T-cell (primary cell): ENCODE results near the gene SLC41A3. TPM values are rescaled to one million over a fixed set of nuclear protein-coding genes. Genes with fewer than 3 reads are reported as not detected.

ENCODE experiments used
- ATAC-seq, 4 experiments: fragments of 200-7000 bp in 3 of 4; fragments of 150-1000 bp in 1 of 4; cut with Tn5 transposase; replicated peaks in 1 of 4; 1 replicate in 3 of 4; 2 replicates in 1 of 4; pipeline ENCODE4 v1.10.0; 2021; ENCODE audit warnings: moderate library complexity in 3 of 4, mild to moderate bottlenecking in 2 of 4, moderate number of reproducible peaks in 1 of 4
- CTCF ChIA-PET, 2 donors: fragments of 300-600 bp; sonication (Branson Sonifier 250); formaldehyde crosslinking; loops; one replicate each; lab custom pipeline; 2022; ENCODE audit warnings: antibody characterized with exemption in 2 of 2; lab: Charles Lee
- POLR2A ChIA-PET, 2 donors: fragments of 300-600 bp; sonication (Branson Sonifier 250); formaldehyde crosslinking; loops; one replicate each; lab custom pipeline; 2022; ENCODE audit warnings: antibody characterized with exemption in 2 of 2; lab: Charles Lee
- DNase-seq, 35 experiments: peaks; one replicate each; pipeline versions ENCODE4 v3.0.0 to v3.0.0-alpha.2; 2013 to 2023
- H3K27ac ChIP-seq: one replicate; pipeline ENCODE4 v1.5.1; 2013; ENCODE audit warnings: low read length
- H3K27me3 ChIP-seq, 2 experiments: replicated peaks in 1 of 2; 1 replicate in 1 of 2; 2 replicates in 1 of 2; pipeline versions ENCODE4 v1.6.1 to v1.7.0; 2013; ENCODE audit warnings: low read length in 1 of 2, mixed read lengths in 1 of 2; ENCODE audit not compliant: control insufficient read depth in 2 of 2, insufficient read depth in 2 of 2; ENCODE audit errors: extremely low read depth in 1 of 2
- H3K36me3 ChIP-seq, 2 donors: 1 replicate in 1 of 2; 2 replicates in 1 of 2; pipeline versions ENCODE4 v1.6.1 to v1.7.0; 2013; ENCODE audit warnings: low read length in 1 of 2; ENCODE audit not compliant: control insufficient read depth in 2 of 2, insufficient read depth in 1 of 2; ENCODE audit errors: extremely low read depth in 1 of 2
- H3K4me1 ChIP-seq, 2 experiments: 1 replicate in 1 of 2; 2 replicates in 1 of 2; pipeline versions ENCODE4 v1.6.1 to v1.7.0; 2013; ENCODE audit warnings: low read length in 2 of 2, mixed read lengths in 1 of 2; ENCODE audit not compliant: insufficient read depth in 2 of 2, control insufficient read depth in 1 of 2; ENCODE audit errors: extremely low read depth in 1 of 2
- H3K4me3 ChIP-seq, 2 donors: 1 replicate in 1 of 2; 2 replicates in 1 of 2; pipeline versions ENCODE4 v1.5.1 to v1.7.0; 2013; ENCODE audit warnings: mild to moderate bottlenecking in 2 of 2, low read length in 1 of 2, moderate library complexity in 1 of 2; ENCODE audit not compliant: control insufficient read depth in 1 of 2; ENCODE audit errors: extremely low read depth in 1 of 2
- H3K9me3 ChIP-seq: 2 replicates; pipeline ENCODE4 v1.7.0; 2013
- H3K27ac Mint-ChIP-seq, 2 donors: one replicate each; pipeline ENCODE4 v1.8.0; 2020 to 2021; ENCODE audit warnings: mild to moderate bottlenecking in 2 of 2, mixed read lengths in 2 of 2
- H3K27me3 Mint-ChIP-seq, 2 donors: one replicate each; pipeline ENCODE4 v1.8.0; 2021 to 2022; ENCODE audit warnings: mixed read lengths in 2 of 2
- H3K36me3 Mint-ChIP-seq: one replicate; pipeline ENCODE4 v1.8.0; 2021; ENCODE audit warnings: mixed read lengths
- H3K4me1 Mint-ChIP-seq, 3 donors: one replicate each; pipeline ENCODE4 v1.8.0; 2020 to 2022; ENCODE audit warnings: mixed read lengths in 3 of 3, mild to moderate bottlenecking in 1 of 3
- H3K4me3 Mint-ChIP-seq, 3 donors: one replicate each; pipeline ENCODE4 v1.8.0; 2020 to 2022; ENCODE audit warnings: mild to moderate bottlenecking in 3 of 3, mixed read lengths in 3 of 3, moderate library complexity in 3 of 3
- H3K9me3 Mint-ChIP-seq, 3 donors: one replicate each; pipeline ENCODE4 v1.8.0; 2020 to 2022; ENCODE audit warnings: mixed read lengths in 3 of 3
- WGBS: methylation state at CpG from one replicate; pipeline ENCODE4 v1.1.5; 2013; ENCODE audit warnings: missing lambda C conversion rate; ENCODE audit not compliant: insufficient coverage; 5-methylcytosine and 5-hydroxymethylcytosine counted together
- total RNA-seq, 35 experiments: library from RNA in 6 of 35; stranded (reverse) in 6 of 35; fragments of 120-200 nt in 1 of 35; gene quantifications; one replicate each; pipeline versions ENCODE4 v1.2.1 to v1.2.4 and lab custom pipeline; 2013 to 2026

The SLC41A3 gene
- total RNA-seq, 5 donors from 2014 or later (not counting 1 experiment from before 2014, with no cell fraction given) = 24.8 to 38.6 (median 34.5) TPM

DNA sequence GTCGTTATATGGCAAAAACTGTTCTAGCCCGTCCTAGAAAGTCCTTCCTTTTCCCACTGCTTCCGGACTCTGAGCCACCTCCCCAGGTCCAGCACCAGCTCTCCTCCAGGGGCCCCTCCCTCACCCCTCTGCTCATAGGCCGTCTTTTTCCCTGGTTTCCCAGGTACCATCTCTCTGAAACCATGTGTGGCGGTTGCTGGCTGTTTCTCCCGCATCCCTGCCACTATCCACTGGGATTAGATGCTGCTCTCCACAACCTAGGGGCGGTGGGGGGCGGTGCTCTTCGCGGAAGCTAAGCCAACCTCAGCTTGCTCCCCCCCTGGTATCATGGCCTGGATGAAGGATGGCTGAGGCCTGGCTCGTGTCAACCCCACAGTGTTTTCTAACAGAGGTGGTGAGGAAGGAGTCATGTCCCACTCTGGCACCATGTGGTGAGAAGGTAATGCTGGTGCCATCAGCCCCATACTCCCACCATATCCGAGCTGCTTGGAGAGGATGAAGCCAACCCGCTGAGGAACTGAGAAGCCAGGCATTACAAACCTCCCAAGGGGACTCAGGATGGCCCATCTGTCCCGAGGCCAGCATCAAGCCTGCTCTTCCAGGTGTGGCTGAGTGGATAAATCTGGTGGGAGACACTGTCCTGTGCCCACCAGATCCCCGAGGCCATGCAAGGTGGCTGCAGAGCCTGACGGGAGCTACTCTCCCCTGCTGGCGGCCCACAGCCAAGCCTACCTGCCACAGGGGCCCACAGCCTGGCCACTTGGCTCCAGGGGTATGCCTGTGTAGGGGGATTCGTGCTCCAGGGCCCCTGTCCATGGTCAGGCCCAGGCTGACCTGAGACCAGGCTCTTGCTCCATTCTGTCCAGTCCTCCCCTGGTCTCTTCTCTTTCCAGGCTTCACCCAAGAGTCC lies 27.9 kb upstream of the SLC41A3 start:
- ATAC-seq = no peak
- Mint-ChIP-seq H3K27me3 (no peaks in the 10 kb centered on the region), H3K4me3 (no peak overlapping the region), H3K4me1 (no peaks in the 10 kb centered on the region), H3K9me3 (no peaks in the 10 kb centered on the region), H3K36me3 (no peaks in the 10 kb centered on the region), H3K27ac (no peak overlapping the region)
- Histone ChIP-seq H3K36me3 (no peaks in the 10 kb centered on the region), H3K27ac (no peak overlapping the region), H3K4me1 (peaks cover 0 to 3% of the 10 kb centered on the region in 2 experiments), H3K27me3 (no peaks in the 10 kb centered on the region), H3K4me3 (no peak overlapping the region), H3K9me3 (no peaks in the 10 kb centered on the region)
- ChIA-PET POLR2A (no interaction called here), CTCF (no interaction called here)
- WGBS = 70% methylated on average over 6 of the region's 18 CpGs
- DNase-seq = peak in 2 of 35 experiments; percentile 1 to 15

DNA sequence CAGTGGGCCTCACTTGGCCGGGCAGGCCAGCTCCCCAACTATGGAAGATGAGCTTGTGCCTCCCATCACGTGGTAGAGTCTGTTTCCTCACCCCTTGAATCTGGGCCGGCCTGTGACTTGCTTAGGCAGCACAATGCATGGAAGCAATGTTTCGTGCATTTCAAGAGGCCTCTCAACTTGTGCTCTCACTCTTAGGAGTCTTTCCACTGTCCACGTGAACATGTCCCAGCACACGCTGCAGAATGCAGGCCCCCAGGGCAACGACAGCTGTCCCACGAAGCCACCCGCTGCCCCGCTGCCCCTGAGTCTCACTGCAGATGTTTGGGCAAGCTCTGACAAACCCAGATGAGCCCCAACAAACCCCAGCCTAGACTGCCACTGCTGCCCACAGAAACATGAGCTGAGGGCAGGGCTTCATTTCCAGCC lies 27.2 kb upstream of the SLC41A3 start:
- ChIA-PET POLR2A (no interaction called here), CTCF (no interaction called here)
- no peaks in the 10 kb centered on the region for H3K9me3 ChIP-seq
- ATAC-seq (no peak), DNase-seq (no peak)
- no peak overlapping the region for H3K4me3 ChIP-seq
- no peaks in the 10 kb centered on the region for H3K36me3 ChIP-seq
- H3K36me3 Mint-ChIP-seq = no peaks in the 10 kb centered on the region
- no peak overlapping the region for H3K27ac Mint-ChIP-seq
- H3K4me1 Mint-ChIP-seq = no peaks in the 10 kb centered on the region
- no peaks in the 10 kb centered on the region for H3K27me3 Mint-ChIP-seq
- peaks cover 0 to 3% of the 10 kb centered on the region in 2 experiments for H3K4me1 ChIP-seq
- no peaks in the 10 kb centered on the region for H3K27me3 ChIP-seq
- no peaks in the 10 kb centered on the region for H3K9me3 Mint-ChIP-seq
- H3K4me3 Mint-ChIP-seq = no peak overlapping the region
- H3K27ac ChIP-seq = no peak overlapping the region
- 85% methylated on average over 10 of the region's 10 CpGs for WGBS

DNA sequence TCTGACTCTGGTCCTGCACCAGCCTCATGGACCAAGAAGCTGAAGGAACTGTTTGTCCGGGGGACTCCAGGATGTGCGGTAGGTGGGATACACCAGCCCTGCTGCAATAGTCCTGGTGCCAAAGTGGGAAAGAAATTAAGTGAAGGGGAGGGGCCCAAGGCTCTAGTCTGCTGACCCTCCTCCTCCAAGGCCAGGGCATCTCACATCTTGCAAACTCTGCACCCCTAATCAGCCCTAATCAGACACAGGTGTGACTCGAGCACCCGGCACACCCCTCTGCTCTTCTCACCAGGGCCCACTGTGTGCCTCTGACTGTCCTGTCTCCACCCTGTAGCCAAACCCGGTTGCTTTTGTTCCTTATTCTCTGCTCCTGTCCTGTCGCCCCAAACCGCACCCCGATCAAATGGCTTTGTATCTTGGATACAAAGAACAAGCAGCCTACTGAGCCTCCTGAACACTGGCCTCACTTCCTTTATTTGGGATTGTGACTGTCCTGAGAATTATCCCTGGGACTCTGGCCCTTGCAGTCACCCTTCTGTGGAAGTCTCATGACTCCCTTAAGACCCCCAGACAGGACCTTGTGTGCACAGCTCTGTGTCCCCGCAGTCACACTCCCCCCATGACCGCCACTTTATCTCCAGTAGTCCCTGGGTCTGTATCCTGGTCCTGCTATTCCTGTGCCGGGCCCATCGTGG lies 26.7 kb upstream of the SLC41A3 start:
- Histone ChIP-seq H3K9me3 (no peaks in the 10 kb centered on the region), H3K27ac (no peak overlapping the region), H3K27me3 (no peaks in the 10 kb centered on the region), H3K36me3 (no peaks in the 10 kb centered on the region), H3K4me1 (peaks cover 0 to 3% of the 10 kb centered on the region in 2 experiments), H3K4me3 (no peak overlapping the region)
- ATAC-seq (no peak), DNase-seq (peak in 2 of 35 experiments; percentile 1 to 17)
- no peaks in the 10 kb centered on the region for H3K27me3 Mint-ChIP-seq
- H3K27ac Mint-ChIP-seq = no peak overlapping the region
- ChIA-PET CTCF (no interaction called here), POLR2A (no interaction called here)
- H3K9me3 Mint-ChIP-seq = no peaks in the 10 kb centered on the region
- H3K4me1 Mint-ChIP-seq = no peaks in the 10 kb centered on the region
- 85% methylated on average over 7 of the region's 12 CpGs for WGBS
- no peak overlapping the region for H3K4me3 Mint-ChIP-seq
- no peaks in the 10 kb centered on the region for H3K36me3 Mint-ChIP-seq

DNA sequence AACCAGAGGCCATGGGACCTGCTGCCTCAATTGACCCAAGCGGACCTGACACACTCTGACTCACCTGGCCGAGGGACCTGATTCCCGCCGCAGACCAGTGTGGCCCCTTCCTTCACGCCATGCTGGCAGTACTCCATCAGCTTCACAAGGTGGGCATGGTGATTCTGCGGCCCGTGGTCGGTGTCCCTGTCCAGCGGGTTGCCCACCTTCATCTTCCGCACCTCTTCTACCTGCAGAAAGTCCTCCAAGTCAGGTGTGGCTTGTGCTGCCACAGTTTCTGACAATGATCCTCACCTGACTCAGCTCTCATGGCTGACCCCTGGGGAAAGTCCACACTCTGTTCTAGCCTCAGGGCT lies 25.9 kb upstream of the SLC41A3 start:
- POLR2A ChIA-PET = no interaction called here
- ATAC-seq = no peak

GRCh38 chr3:126109146-126109879 lies 25.4 kb upstream of the SLC41A3 start:
- ATAC-seq (no peak), DNase-seq (peak in 1 of 35 experiments; percentile 15)
- no peaks in the 10 kb centered on the region for H3K4me1 Mint-ChIP-seq
- H3K4me3 ChIP-seq = no peak overlapping the region
- H3K4me1 ChIP-seq = peaks cover 0 to 3% of the 10 kb centered on the region in 2 experiments
- ChIA-PET CTCF (interaction anchor here in 1 of 2 donors (0.7 kb wide), 1 partner anchor 22 kb away, joined by 3 read pairs; no protein-coding TSS in a partner anchor), POLR2A (no interaction called here)
- H3K27me3 ChIP-seq = no peaks in the 10 kb centered on the region
- H3K9me3 Mint-ChIP-seq = no peaks in the 10 kb centered on the region
- no peaks in the 10 kb centered on the region for H3K36me3 Mint-ChIP-seq
- no peak overlapping the region for H3K4me3 Mint-ChIP-seq
- no peaks in the 10 kb centered on the region for H3K9me3 ChIP-seq
- WGBS = 88% methylated on average over 9 of the region's 13 CpGs
- no peaks in the 10 kb centered on the region for H3K36me3 ChIP-seq
- no peaks in the 10 kb centered on the region for H3K27me3 Mint-ChIP-seq
- H3K27ac ChIP-seq = no peak overlapping the region
- H3K27ac Mint-ChIP-seq = no peak overlapping the region

More for the DNA sequence above, 25.9 kb upstream of the SLC41A3 start:
- DNase-seq = peak in 1 of 35 experiments; percentile 21
- peaks cover 0 to 3% of the 10 kb centered on the region in 2 experiments for H3K4me1 ChIP-seq
- H3K36me3 Mint-ChIP-seq = no peaks in the 10 kb centered on the region
- H3K4me3 Mint-ChIP-seq = no peak overlapping the region
- H3K27me3 Mint-ChIP-seq = no peaks in the 10 kb centered on the region
- H3K4me3 ChIP-seq = no peak overlapping the region
- CTCF ChIA-PET = no interaction called here
- no peak overlapping the region for H3K27ac ChIP-seq
- H3K36me3 ChIP-seq = no peaks in the 10 kb centered on the region
- no peak overlapping the region for H3K27ac Mint-ChIP-seq
- no peaks in the 10 kb centered on the region for H3K9me3 ChIP-seq
- H3K9me3 Mint-ChIP-seq = no peaks in the 10 kb centered on the region
- H3K27me3 ChIP-seq = no peaks in the 10 kb centered on the region
- no peaks in the 10 kb centered on the region for H3K4me1 Mint-ChIP-seq
- 94% methylated on average over 10 of the region's 10 CpGs for WGBS

GRCh38 chr3:126108676-126109050 lies 24.7 kb upstream of the SLC41A3 start:
- no peaks in the 10 kb centered on the region for H3K27me3 Mint-ChIP-seq
- Histone ChIP-seq H3K4me1 (peaks cover 0 to 3% of the 10 kb centered on the region in 2 experiments), H3K27ac (no peak overlapping the region), H3K9me3 (no peaks in the 10 kb centered on the region), H3K36me3 (no peaks in the 10 kb centered on the region), H3K27me3 (peaks cover 0 to 5% of the 10 kb centered on the region in 2 experiments), H3K4me3 (no peak overlapping the region)
- H3K36me3 Mint-ChIP-seq = no peaks in the 10 kb centered on the region
- ATAC-seq (no peak), DNase-seq (peak in 1 of 35 experiments; percentile 17)
- no peak overlapping the region for H3K27ac Mint-ChIP-seq
- 88% methylated on average over 5 of the region's 5 CpGs for WGBS
- H3K4me3 Mint-ChIP-seq = no peak overlapping the region
- ChIA-PET CTCF (interaction anchor here in 1 of 2 donors (0.7 kb wide), 2 partner anchors 22 to 87 kb away, joined by 3 read pairs; no protein-coding TSS in a partner anchor), POLR2A (no interaction called here)
- no peaks in the 10 kb centered on the region for H3K4me1 Mint-ChIP-seq
- H3K9me3 Mint-ChIP-seq = no peaks in the 10 kb centered on the region
